Stimulated activated CD8-positive, alpha-beta memory T cell treated with anti-CD3 and anti-CD28 coated beads, Interleukin-7, amount 100 ng/mL, for 1 hour (primary cell): ENCODE measurements around the gene DHX34.
A peak's percentile ranks its signal among the peaks of the same experiment; 100 is the strongest.
"Not testable (repeated sequence)": the region's sequence is repeated elsewhere in the genome, so short reads cannot be mapped to it uniquely, and the experiment has no call there.

Experiments
- DNase-seq, 2 donors: peaks; one replicate each; pipeline ENCODE4 v3.0.0-alpha.2; 2020; ENCODE audit warnings: low read depth in 2 of 2

The DHX34 gene

GRCh38 chr19:47370045-47370611, 21.0 kb downstream of the DHX34 start:
- no peak for DNase-seq

- no peak for DNase-seq
Observed at GRCh38 chr19:47371261-47371660, 22.1 kb downstream of the DHX34 start.

GRCh38 chr19:47372603-47373002, 23.5 kb downstream of the DHX34 start:
- DNase-seq = no peak

- DNase-seq = no peak
Observed at GRCh38 chr19:47373246-47374240, 24.4 kb downstream of the DHX34 start.

GRCh38 chr19:47374876-47375693, 26.0 kb downstream of the DHX34 start:
- DNase-seq = no peak

GRCh38 chr19:47375694-47376588, 26.8 kb downstream of the DHX34 start:
- no peak for DNase-seq

GRCh38 chr19:47376589-47377144, 27.6 kb downstream of the DHX34 start:
- DNase-seq = no peak

- no peak for DNase-seq
Observed at GRCh38 chr19:47377208-47377701, 28.1 kb downstream of the DHX34 start.

GRCh38 chr19:47377801-47378200, 28.7 kb downstream of the DHX34 start:
- no peak for DNase-seq

- DNase-seq = no peak
Observed at GRCh38 chr19:47378246-47378645, 29.1 kb downstream of the DHX34 start.

- DNase-seq = no peak
Observed at GRCh38 chr19:47379381-47379938, 30.3 kb downstream of the DHX34 start.

- DNase-seq = no peak
Observed at GRCh38 chr19:47380559-47380958, 31.4 kb downstream of the DHX34 start.

GRCh38 chr19:47381121-47381520, 32.0 kb downstream of the DHX34 start:
- no peak for DNase-seq

GRCh38 chr19:47381653-47382279, 32.7 kb downstream of the DHX34 start:
- DNase-seq = peak in 1 of 2 donors; percentile 10

- DNase-seq = not testable (repeated sequence)
Observed at GRCh38 chr19:47383890-47384289, 34.8 kb downstream of the DHX34 start.

GRCh38 chr19:47384533-47384932, 35.4 kb downstream of the DHX34 start:
- not testable (repeated sequence) for DNase-seq

- not testable (repeated sequence) for DNase-seq
Observed at GRCh38 chr19:47386582-47386981, 37.5 kb downstream of the DHX34 start.

GRCh38 chr19:47387623-47388022, 38.5 kb downstream of the DHX34 start:
- not testable (repeated sequence) for DNase-seq

GRCh38 chr19:47388721-47389120, 39.6 kb downstream of the DHX34 start:
- not testable (repeated sequence) for DNase-seq

GRCh38 chr19:47389150-47389556, 40.0 kb downstream of the DHX34 start:
- DNase-seq = no peak
